ENCODE data around the gene NEAT1. TPM values are rescaled to one million over a fixed set of nuclear protein-coding genes. Genes with fewer than 3 reads are reported as not detected.

The NEAT1 gene
- total RNA-seq: 114 and 133 TPM in 2 replicates

DNA sequence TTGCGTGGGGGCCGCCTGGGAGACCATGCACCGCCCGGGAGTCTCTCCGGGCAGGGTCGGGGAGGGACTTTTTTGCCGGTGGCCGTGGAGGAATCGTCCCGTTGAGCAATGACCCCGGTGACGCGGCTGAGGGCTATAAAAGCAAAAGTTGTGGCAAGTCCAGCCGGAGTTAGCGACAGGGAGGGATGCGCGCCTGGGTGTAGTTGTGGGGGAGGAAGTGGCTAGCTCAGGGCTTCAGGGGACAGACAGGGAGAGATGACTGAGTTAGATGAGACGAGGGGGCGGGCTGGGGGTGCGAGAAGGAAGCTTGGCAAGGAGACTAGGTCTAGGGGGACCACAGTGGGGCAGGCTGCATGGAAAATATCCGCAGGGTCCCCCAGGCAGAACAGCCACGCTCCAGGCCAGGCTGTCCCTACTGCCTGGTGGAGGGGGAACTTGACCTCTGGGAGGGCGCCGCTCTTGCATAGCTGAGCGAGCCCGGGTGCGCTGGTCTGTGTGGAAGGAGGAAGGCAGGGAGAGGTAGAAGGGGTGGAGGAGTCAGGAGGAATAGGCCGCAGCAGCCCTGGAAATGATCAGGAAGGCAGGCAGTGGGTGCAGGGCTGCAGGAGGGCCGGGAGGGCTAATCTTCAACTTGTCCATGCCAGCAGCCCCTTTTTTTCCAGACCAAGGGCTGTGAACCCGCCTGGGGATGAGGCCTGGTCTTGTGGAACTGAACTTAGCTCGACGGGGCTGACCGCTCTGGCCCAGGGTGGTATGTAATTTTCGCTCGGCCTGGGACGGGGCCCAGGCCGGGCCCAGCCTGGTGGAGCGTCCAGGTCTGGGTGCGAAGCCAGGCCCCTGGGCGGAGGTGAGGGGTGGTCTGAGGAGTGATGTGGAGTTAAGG is at the start of gene NEAT1:
Gene NEAT1, plus strand, starts transcription at position 166 of the 883 bp plus-strand sequence.
- Histone ChIP-seq H3K36me3 (ENCODE audit: control insufficient read depth, insufficient read depth, low read length) (peaks cover 18% of the 10 kb centered on the region), H3K4me3 (ENCODE audit: low read depth, low read length) (peak within 1 kb of the TSS; percentile 93), H3K27me3 (ENCODE audit: control insufficient read depth, insufficient read depth, low read length) (no peaks in the 10 kb centered on the region)
- FAIRE-seq (no peak), DNase-seq (ENCODE audit: low read depth) (peak; percentile 71)
- TF ChIP-seq, protein P1, sequence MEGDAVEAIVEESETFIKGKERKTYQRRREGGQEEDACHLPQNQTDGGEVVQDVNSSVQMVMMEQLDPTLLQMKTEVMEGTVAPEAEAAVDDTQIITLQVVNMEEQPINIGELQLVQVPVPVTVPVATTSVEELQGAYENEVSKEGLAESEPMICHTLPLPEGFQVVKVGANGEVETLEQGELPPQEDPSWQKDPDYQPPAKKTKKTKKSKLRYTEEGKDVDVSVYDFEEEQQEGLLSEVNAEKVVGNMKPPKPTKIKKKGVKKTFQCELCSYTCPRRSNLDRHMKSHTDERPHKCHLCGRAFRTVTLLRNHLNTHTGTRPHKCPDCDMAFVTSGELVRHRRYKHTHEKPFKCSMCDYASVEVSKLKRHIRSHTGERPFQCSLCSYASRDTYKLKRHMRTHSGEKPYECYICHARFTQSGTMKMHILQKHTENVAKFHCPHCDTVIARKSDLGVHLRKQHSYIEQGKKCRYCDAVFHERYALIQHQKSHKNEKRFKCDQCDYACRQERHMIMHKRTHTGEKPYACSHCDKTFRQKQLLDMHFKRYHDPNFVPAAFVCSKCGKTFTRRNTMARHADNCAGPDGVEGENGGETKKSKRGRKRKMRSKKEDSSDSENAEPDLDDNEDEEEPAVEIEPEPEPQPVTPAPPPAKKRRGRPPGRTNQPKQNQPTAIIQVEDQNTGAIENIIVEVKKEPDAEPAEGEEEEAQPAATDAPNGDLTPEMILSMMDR (IDR thresholded peaks at IDR 0.05; ENCODE audit: insufficient read depth, low read length, severe bottlenecking): no peak

DNA sequence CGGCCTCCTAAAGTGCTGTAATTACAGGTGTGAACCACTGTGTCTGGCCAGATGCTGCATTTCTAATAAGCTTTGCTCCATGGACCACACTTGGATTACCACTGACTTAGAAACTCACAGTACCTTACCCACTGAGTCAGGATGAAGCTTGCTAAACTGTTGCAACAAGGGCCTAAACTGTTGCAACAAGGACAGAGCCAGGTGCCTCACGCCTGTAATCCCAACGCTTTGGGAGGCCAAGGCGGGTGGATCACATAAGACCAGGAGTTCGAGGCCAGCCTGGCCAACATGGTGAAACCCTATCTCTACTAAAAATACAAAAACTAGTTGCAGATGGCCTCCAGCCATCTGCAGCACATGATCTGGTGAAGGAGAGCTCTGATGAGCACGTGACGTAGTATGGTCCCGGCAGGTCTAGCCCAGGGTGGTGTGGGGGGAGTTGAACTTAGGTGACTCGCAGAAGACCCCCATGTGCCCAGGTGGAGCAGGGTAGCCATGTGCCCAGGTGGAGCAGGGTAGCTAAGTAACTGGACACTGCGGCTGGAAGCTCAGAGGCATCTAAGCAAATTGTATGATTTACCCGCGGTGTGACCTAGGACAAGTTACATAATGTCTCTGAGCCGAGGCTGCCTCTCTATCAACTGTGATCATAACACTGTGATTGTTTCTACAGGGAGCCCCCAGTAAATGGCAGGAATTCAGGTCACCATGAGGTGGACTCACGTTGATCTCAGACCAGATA is 48.6 kb upstream of the NEAT1 start:
- H3K36me3 ChIP-seq (ENCODE audit: control insufficient read depth, insufficient read depth, low read length): no peaks in the 10 kb centered on the region
- TF ChIP-seq, protein P1 (IDR thresholded peaks at IDR 0.05; ENCODE audit: insufficient read depth, low read length, severe bottlenecking): no peak
- no peak overlapping the region for H3K4me3 ChIP-seq (ENCODE audit: low read depth, low read length)
- H3K27me3 ChIP-seq (ENCODE audit: control insufficient read depth, insufficient read depth, low read length): no peaks in the 10 kb centered on the region
- no peak for FAIRE-seq
- DNase-seq (ENCODE audit: low read depth): no peak

DNA sequence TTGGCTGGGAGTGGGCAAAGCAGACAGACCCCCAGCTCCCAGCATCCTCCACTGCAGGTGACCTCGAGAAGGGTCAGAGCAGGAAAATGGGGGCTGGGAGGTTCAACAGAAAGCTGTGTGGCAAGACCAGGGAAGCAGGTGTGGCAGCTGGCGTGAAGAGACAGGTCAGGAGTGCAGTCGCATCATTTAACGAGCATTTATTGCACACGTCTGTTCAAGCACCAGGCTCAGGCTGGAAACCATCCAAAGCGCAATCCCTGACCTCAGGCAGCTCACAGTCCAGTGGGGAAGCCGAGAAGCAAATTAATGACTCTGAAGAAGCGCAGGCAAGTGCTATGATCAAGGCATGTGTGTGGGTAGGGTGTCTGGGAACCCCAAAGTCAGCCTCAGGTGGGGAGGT is 47.6 kb upstream of the NEAT1 start:
- no peak for FAIRE-seq
- H3K4me3 ChIP-seq (ENCODE audit: low read depth, low read length): no peak overlapping the region
- TF ChIP-seq, protein P1 (IDR thresholded peaks at IDR 0.05; ENCODE audit: insufficient read depth, low read length, severe bottlenecking): no peak
- DNase-seq (ENCODE audit: low read depth): peak; percentile 44
- no peaks in the 10 kb centered on the region for H3K27me3 ChIP-seq (ENCODE audit: control insufficient read depth, insufficient read depth, low read length)
- no peaks in the 10 kb centered on the region for H3K36me3 ChIP-seq (ENCODE audit: control insufficient read depth, insufficient read depth, low read length)

DNA sequence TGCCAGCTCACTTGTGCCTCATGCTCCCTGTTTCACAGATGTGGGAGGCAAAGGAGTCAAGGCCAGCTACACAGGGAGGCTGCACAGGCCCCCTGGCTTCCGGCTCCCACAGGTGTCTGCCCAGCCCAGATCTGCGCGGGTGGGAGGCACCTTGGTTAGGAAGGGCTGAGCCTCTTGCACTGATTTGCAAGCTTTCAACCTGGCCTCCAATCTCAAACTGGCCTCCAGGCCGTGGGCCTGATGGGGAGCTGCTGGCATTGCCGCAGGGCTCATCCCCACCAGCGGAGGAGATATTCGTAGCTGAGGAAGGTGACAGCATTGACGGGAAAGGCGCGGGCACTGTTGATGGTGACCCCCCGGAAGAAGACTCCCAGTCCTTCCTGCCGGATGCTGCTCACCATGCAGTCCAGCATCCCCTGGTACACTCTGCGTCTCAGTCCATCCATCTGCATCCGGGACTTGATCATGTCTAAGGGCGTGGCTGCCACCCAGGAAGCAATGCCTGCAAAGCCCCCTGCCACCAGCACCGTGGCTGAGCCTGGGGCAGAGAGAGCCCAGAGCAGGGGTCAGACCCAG is 46.4 kb upstream of the NEAT1 start:
- H3K4me3 ChIP-seq (ENCODE audit: low read depth, low read length): no peak overlapping the region
- FAIRE-seq (no peak), DNase-seq (ENCODE audit: low read depth) (no peak)
- H3K27me3 ChIP-seq (ENCODE audit: control insufficient read depth, insufficient read depth, low read length): no peaks in the 10 kb centered on the region
- TF ChIP-seq, protein P1 (IDR thresholded peaks at IDR 0.05; ENCODE audit: insufficient read depth, low read length, severe bottlenecking): no peak
- H3K36me3 ChIP-seq (ENCODE audit: control insufficient read depth, insufficient read depth, low read length): no peaks in the 10 kb centered on the region

DNA sequence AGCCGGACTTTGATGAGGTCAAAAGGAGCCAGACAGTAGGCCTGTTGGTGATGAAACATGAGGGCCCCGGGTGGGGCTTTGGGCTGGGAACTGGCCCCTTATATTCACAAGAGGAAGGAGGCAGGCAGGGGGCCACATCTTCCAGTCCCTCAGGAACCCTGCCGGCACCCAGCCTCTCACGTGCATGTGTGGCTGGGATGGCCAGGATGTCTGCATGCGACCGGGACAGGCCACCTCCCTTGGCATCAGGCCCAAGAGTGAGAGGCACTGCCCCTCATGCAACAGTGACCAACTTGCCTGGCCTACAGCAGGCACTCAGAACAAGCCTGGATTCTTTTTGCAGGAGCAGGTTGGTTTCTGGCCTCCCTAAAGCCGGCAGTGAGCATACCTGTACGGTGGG is 45.6 kb upstream of the NEAT1 start:
- TF ChIP-seq, protein P1 (IDR thresholded peaks at IDR 0.05; ENCODE audit: insufficient read depth, low read length, severe bottlenecking): no peak
- FAIRE-seq (no peak), DNase-seq (ENCODE audit: low read depth) (no peak)
- H3K36me3 ChIP-seq (ENCODE audit: control insufficient read depth, insufficient read depth, low read length): no peaks in the 10 kb centered on the region
- no peak overlapping the region for H3K4me3 ChIP-seq (ENCODE audit: low read depth, low read length)
- H3K27me3 ChIP-seq (ENCODE audit: control insufficient read depth, insufficient read depth, low read length): no peaks in the 10 kb centered on the region

All from bronchial epithelial cell (primary cell).